ENCODE measurements around the gene RPL35.

DNA sequence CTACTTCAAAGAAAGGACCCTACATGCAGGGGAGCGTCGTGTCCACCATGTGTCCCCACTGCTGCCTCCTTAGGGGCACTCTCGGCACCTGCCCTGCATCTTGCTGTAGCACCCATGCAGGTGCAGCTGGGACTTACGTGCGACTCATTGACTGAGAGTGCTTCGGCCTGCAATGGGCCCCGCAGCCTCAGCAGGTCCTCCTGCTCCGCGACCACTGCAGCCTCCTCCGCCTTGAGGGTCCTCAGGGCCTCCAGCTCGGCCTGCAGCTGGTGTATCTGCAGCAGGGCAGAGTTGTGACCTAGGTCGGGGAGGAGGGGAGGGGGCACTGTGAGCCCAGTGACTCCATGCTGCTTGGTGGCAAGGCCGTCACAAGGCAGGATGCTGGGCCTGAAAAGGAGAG lies 27.2 kb upstream of the RPL35 start:
- TF ChIP-seq CTCF (conservative IDR thresholded peaks at IDR 0.05 in 1 of 2, IDR thresholded peaks at IDR 0.05 in 1 of 2; ENCODE audit: low read depth in 1 of 2, low read length in 2 of 2), result no peak
- TF ChIP-seq EZH2 (IDR thresholded peaks at IDR 0.05; ENCODE audit: low read length, missing control alignments), result no peak
